Measurements from ENCODE around the gene BTBD17.
A peak's percentile ranks its signal among the peaks of the same experiment; 100 is the strongest.

Gene BTBD17

GRCh38 chr17:74389937-74390679 is 28.4 kb upstream of the BTBD17 start:
- in situ Hi-C loops (cut with HindIII; ENCODE audit: low pct_ligation_motif_present, low pct_unique_long_range_greater_than_20kb, low sequenced_read_pairs), result no loop called here
- DNase-seq, result no peak

GRCh38 chr17:74389084-74389753 is 27.6 kb upstream of the BTBD17 start:
- in situ Hi-C loops (cut with HindIII; ENCODE audit: low pct_ligation_motif_present, low pct_unique_long_range_greater_than_20kb, low sequenced_read_pairs), result no loop called here

GRCh38 chr17:74387365-74388218 is 25.9 kb upstream of the BTBD17 start:
- in situ Hi-C loops (cut with HindIII; ENCODE audit: low pct_ligation_motif_present, low pct_unique_long_range_greater_than_20kb, low sequenced_read_pairs), result no loop called here
- DNase-seq, result no peak

More at GRCh38 chr17:74389084-74389753, 27.6 kb upstream of the BTBD17 start:
- no peak for DNase-seq

- no peak for DNase-seq
- in situ Hi-C loops (cut with HindIII; ENCODE audit: low pct_ligation_motif_present, low pct_unique_long_range_greater_than_20kb, low sequenced_read_pairs), result no loop called here
Observed at GRCh38 chr17:74386386-74386785, 24.7 kb upstream of the BTBD17 start.

- no peak for DNase-seq
- in situ Hi-C loops (cut with HindIII; ENCODE audit: low pct_ligation_motif_present, low pct_unique_long_range_greater_than_20kb, low sequenced_read_pairs), result no loop called here
Observed at GRCh38 chr17:74385201-74385600, 23.5 kb upstream of the BTBD17 start.

GRCh38 chr17:74383141-74383540 is 21.5 kb upstream of the BTBD17 start:
- in situ Hi-C loops (cut with HindIII; ENCODE audit: low pct_ligation_motif_present, low pct_unique_long_range_greater_than_20kb, low sequenced_read_pairs), result no loop called here
- no peak for DNase-seq

- in situ Hi-C loops (cut with HindIII; ENCODE audit: low pct_ligation_motif_present, low pct_unique_long_range_greater_than_20kb, low sequenced_read_pairs), result no loop called here
- no peak for DNase-seq
Observed at GRCh38 chr17:74380959-74381808, 19.5 kb upstream of the BTBD17 start.

- in situ Hi-C loops (cut with HindIII; ENCODE audit: low pct_ligation_motif_present, low pct_unique_long_range_greater_than_20kb, low sequenced_read_pairs), result no loop called here
- DNase-seq, result no peak
Observed at GRCh38 chr17:74380086-74380958, 18.7 kb upstream of the BTBD17 start.

- in situ Hi-C loops (cut with HindIII; ENCODE audit: low pct_ligation_motif_present, low pct_unique_long_range_greater_than_20kb, low sequenced_read_pairs), result no loop called here
Observed at GRCh38 chr17:74379495-74380085, 17.9 kb upstream of the BTBD17 start.

GRCh38 chr17:74374858-74375257 is 13.2 kb upstream of the BTBD17 start:
- in situ Hi-C loops (cut with HindIII; ENCODE audit: low pct_ligation_motif_present, low pct_unique_long_range_greater_than_20kb, low sequenced_read_pairs), result no loop called here

More at GRCh38 chr17:74379495-74380085, 17.9 kb upstream of the BTBD17 start:
- peak; percentile 76 for DNase-seq

GRCh38 chr17:74373838-74374606 is 12.4 kb upstream of the BTBD17 start:
- in situ Hi-C loops (cut with HindIII; ENCODE audit: low pct_ligation_motif_present, low pct_unique_long_range_greater_than_20kb, low sequenced_read_pairs), result no loop called here
- no peak for DNase-seq

More at GRCh38 chr17:74374858-74375257, 13.2 kb upstream of the BTBD17 start:
- DNase-seq, result no peak

- DNase-seq, result no peak
- in situ Hi-C loops (cut with HindIII; ENCODE audit: low pct_ligation_motif_present, low pct_unique_long_range_greater_than_20kb, low sequenced_read_pairs), result no loop called here
Observed at GRCh38 chr17:74372426-74372825, 10.8 kb upstream of the BTBD17 start.

- in situ Hi-C loops (cut with HindIII; ENCODE audit: low pct_ligation_motif_present, low pct_unique_long_range_greater_than_20kb, low sequenced_read_pairs), result no loop called here
- DNase-seq, result no peak
Observed at GRCh38 chr17:74371653-74372147, 10.0 kb upstream of the BTBD17 start.

- in situ Hi-C loops (cut with HindIII; ENCODE audit: low pct_ligation_motif_present, low pct_unique_long_range_greater_than_20kb, low sequenced_read_pairs), result no loop called here
Observed at GRCh38 chr17:74369665-74370490, 8.2 kb upstream of the BTBD17 start.

GRCh38 chr17:74369221-74369620 is 7.6 kb upstream of the BTBD17 start:
- DNase-seq, result no peak
- in situ Hi-C loops (cut with HindIII; ENCODE audit: low pct_ligation_motif_present, low pct_unique_long_range_greater_than_20kb, low sequenced_read_pairs), result no loop called here

More at GRCh38 chr17:74369665-74370490, 8.2 kb upstream of the BTBD17 start:
- DNase-seq, result no peak
